22Rv1 (cell line): ENCODE results near the gene HS2ST1.

Source experiments
- H3K27ac ChIP-seq: fragments of 450-650 bp; 2 replicates; pipeline ENCODE4 v1.5.1; 2017
- ZFX ChIP-seq: fragments of 450-650 bp; IDR thresholded peaks from 2 replicates; pipeline ENCODE4 v1.6.1; 2017; ENCODE audit warnings: antibody characterized with exemption, borderline replicate concordance
- TF ChIP-seq, protein P1 (sequence below): fragments of 450-650 bp; IDR thresholded peaks from 2 replicates; pipeline ENCODE4 v1.5.1; 2017; ENCODE audit warnings: mild to moderate bottlenecking

The HS2ST1 gene

DNA sequence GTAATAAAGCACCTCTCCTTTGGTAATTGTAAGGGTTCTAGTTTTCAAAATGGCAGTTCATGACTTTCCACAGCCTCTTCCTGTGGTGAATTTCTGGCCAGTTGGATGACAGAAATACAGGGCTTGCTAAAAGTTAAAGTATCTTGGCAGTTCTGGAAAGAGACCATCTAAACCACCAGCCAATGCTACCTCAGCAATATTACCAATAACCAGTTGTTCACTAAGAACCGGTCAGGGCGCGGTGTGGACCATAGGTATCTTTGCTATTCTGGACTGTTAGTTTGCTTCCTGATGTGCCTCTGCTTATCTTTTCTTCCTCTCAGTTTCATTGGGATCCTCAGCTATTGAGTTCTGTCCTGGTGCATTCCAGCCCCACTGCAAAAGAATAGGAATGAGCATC is 124.7 kb downstream of the HS2ST1 start:
- H3K27ac ChIP-seq: no peak overlapping the region
- TF ChIP-seq, protein P1, sequence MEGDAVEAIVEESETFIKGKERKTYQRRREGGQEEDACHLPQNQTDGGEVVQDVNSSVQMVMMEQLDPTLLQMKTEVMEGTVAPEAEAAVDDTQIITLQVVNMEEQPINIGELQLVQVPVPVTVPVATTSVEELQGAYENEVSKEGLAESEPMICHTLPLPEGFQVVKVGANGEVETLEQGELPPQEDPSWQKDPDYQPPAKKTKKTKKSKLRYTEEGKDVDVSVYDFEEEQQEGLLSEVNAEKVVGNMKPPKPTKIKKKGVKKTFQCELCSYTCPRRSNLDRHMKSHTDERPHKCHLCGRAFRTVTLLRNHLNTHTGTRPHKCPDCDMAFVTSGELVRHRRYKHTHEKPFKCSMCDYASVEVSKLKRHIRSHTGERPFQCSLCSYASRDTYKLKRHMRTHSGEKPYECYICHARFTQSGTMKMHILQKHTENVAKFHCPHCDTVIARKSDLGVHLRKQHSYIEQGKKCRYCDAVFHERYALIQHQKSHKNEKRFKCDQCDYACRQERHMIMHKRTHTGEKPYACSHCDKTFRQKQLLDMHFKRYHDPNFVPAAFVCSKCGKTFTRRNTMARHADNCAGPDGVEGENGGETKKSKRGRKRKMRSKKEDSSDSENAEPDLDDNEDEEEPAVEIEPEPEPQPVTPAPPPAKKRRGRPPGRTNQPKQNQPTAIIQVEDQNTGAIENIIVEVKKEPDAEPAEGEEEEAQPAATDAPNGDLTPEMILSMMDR: no peak
- no peak for TF ChIP-seq ZFX

DNA sequence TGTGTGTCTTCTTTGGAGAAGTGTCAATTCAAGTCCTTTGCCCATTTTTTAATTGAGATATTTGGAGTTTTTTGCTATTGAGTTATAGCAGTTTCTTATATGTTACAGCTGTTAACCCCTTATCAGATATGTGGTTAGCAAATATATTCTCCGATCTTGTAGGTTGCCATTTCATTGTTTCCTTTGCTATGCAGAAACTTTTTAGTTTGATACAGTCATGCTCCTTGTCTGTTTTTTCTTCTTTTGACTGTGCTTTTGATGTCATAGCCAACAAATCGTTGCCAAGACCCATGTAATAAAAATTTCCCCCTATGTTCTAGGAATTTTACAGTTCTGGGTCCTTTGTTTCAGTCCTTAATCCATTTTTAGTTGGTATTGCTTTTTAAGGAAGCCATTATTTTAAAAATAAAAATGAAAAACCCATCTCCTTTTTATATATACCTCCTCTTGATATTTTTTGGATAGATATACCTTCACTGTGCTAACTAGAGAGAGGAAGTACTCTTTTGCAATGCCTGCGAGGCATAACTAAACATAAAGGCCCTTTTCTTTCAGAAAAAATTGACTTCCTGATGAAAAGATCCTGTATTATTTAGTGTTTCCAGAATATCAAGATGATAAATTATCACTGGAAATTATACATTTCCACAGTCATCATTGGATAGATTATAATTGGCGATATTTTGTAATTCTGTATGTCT is 127.8 kb downstream of the HS2ST1 start:
- no peak for TF ChIP-seq ZFX
- TF ChIP-seq, protein P1: no peak
- H3K27ac ChIP-seq: no peak overlapping the region

DNA sequence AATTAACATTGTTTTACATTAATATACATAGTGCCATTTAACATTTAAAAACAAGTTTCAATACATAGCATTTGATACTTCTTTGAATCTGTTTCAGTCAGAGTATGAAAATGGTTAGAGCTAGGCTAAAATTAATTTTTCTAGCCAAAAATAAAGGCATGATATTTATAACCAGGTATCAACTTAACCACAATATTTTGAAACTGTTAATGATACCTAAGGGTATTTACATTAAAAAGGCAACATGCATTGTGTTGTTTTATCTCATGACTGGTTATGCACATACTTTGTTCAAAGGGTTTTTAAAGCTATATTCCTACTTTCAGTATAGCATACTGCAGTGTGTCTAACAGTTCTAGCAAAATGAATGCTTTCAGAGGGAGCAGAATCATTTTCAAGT is 130.0 kb downstream of the HS2ST1 start:
- TF ChIP-seq, protein P1: no peak
- TF ChIP-seq ZFX: no peak
- H3K27ac ChIP-seq: no peak overlapping the region

DNA sequence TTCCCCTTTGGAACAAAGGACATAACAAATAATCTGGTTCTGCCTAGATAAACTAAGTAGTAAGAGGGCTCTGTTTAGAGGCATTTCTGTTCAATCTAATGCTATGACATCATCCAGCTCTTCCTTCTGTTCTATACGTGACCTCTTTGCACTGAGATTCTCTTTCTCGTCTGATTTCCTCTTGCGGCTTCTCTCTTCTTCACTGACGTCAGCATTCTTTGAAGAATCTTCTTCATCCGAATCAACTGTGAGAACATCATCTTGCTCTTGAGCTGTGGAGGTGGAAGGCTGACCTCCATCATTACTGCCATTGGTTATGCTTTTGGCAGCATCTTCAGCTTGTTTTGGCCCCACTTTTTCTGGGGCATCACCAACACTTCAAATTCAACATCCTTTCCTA is 130.4 kb downstream of the HS2ST1 start:
- H3K27ac ChIP-seq: no peak overlapping the region
- no peak for TF ChIP-seq ZFX
- TF ChIP-seq, protein P1: no peak

DNA sequence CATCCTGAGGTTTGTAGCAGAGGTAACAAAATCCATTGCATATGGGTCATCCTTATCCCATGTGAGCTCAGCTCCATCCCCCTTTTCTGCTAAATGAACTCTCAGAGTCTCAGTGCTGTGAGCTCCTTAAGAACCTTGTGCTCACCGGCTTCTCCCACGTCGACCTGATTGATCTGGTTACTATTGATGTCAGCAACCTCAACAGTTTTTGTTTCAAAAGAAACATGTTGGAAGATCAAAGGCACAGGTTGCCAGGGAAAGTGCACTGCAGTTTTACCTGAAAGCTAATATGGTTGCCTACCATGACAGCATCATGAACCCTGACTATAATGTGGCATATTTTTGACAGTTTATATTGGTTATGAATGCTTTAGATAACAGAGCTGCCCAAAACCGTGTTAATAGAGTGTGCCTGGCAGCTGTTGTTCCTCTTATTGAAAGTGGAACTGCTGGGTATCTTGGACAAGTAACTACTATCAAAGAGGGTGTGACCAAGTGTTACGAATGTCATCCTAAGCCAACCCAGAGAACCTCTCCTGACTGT is 131.4 kb downstream of the HS2ST1 start:
- H3K27ac ChIP-seq: no peak overlapping the region

DNA sequence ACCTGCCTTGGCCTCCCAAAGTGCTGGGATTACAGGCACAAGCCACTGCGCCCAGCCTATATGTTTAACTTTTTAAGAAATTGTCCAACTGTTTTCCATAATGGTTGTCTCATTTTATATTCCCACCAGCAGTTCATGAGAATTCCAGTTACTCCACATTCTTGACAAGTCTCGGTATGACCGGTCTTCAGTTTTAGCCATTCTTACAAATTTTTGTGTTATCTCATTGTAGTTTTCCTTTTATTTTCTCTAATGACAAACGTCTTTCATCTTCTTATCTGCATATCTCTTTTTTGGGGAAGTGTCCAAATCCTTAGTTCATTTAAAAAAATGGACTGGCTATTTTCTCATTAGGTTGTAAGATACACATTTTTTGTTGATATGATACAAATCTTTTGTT is 132.5 kb downstream of the HS2ST1 start:
- H3K27ac ChIP-seq: no peak overlapping the region
- no peak for TF ChIP-seq ZFX
- TF ChIP-seq, protein P1: no peak

More for the DNA sequence above, 131.4 kb downstream of the HS2ST1 start:
- TF ChIP-seq ZFX: no peak
- TF ChIP-seq, protein P1: no peak

DNA sequence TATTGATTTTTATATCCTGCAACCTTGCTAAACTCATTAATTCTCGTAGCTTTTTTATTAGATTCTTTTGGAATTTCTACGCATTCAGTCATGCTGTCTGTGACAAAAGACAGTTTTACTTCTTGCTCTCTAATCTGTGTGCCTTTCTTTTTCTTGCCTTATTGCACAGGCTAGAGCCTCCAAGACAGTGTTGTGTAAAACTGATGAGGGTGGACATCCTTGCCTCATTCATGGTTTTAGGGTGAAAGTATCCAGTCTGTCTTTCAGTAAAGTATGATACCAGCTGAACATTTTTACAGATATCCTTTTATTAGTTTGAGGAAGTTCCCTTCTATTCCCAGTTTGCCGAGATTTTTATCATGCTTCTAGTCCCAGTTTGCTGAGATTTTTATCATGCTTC is 133.8 kb downstream of the HS2ST1 start:
- TF ChIP-seq, protein P1: no peak
- no peak for TF ChIP-seq ZFX
- H3K27ac ChIP-seq: no peak overlapping the region
